GM18526 (cell line): Measurements from ENCODE around the gene MIGA2.

ENCODE experiments used
- POLR2A ChIP-seq: IDR thresholded peaks from 3 replicates; pipeline ENCODE4 v1.6.1; 2011; ENCODE audit not compliant: insufficient read length; ENCODE audit errors: extremely low read depth

MIGA2 gene

GRCh38 chr9:129058965-129059795 lies 22.8 kb downstream of the MIGA2 start:
- TF ChIP-seq POLR2A = no peak

GRCh38 chr9:129059796-129060785 lies 23.7 kb downstream of the MIGA2 start:
- no peak for TF ChIP-seq POLR2A

GRCh38 chr9:129060991-129061390 lies 24.6 kb downstream of the MIGA2 start:
- TF ChIP-seq POLR2A = no peak

GRCh38 chr9:129063061-129063460 lies 26.6 kb downstream of the MIGA2 start:
- TF ChIP-seq POLR2A = no peak

GRCh38 chr9:129064499-129064908 lies 28.1 kb downstream of the MIGA2 start:
- TF ChIP-seq POLR2A = no peak

GRCh38 chr9:129068110-129068509 lies 31.7 kb downstream of the MIGA2 start:
- TF ChIP-seq POLR2A = no peak

- no peak for TF ChIP-seq POLR2A
Observed at GRCh38 chr9:129068990-129069861, 32.8 kb downstream of the MIGA2 start.

GRCh38 chr9:129069862-129070641 lies 33.6 kb downstream of the MIGA2 start:
- no peak for TF ChIP-seq POLR2A

GRCh38 chr9:129070696-129071525 lies 34.5 kb downstream of the MIGA2 start:
- no peak for TF ChIP-seq POLR2A

- TF ChIP-seq POLR2A = no peak
Observed at GRCh38 chr9:129071526-129072126, 35.2 kb downstream of the MIGA2 start.

GRCh38 chr9:129072171-129072570 lies 35.7 kb downstream of the MIGA2 start:
- no peak for TF ChIP-seq POLR2A

GRCh38 chr9:129073404-129073803 lies 37.0 kb downstream of the MIGA2 start:
- TF ChIP-seq POLR2A = no peak

- no peak for TF ChIP-seq POLR2A
Observed at GRCh38 chr9:129074106-129074505, 37.7 kb downstream of the MIGA2 start.
